SU-DHL-6 (cell line): ENCODE results near the gene SRSF1.

ENCODE experiments used
- H2AFZ ChIP-seq: fragments of 200-600 bp; sonication (generic); 2 replicates; pipeline ENCODE4 v1.6.1; 2014; ENCODE audit warnings: low read depth, mild to moderate bottlenecking, moderate library complexity, mixed read lengths, antibody characterized with exemption, low read length; ENCODE audit not compliant: severe bottlenecking
- H3F3A ChIP-seq: fragments of 200-600 bp; shearing (Covaris generic); 2 replicates; pipeline ENCODE4 v1.6.0; 2016; ENCODE audit warnings: antibody characterized with exemption, mild to moderate bottlenecking; ENCODE audit not compliant: insufficient read depth
- H3K27ac ChIP-seq: fragments of 200-600 bp; sonication (generic); 2 replicates; pipeline ENCODE4 v1.5.1; 2016; ENCODE audit warnings: low read depth, mild to moderate bottlenecking, low read length, moderate library complexity, mixed read lengths
- H3K27me3 ChIP-seq: fragments of 200-600 bp; sonication (generic), shearing (Covaris generic); 2 replicates; pipeline ENCODE4 v1.6.0; 2014; ENCODE audit warnings: mild to moderate bottlenecking, low read length
- H3K36me3 ChIP-seq: fragments of 200-600 bp; sonication (generic); 2 replicates; pipeline ENCODE4 v1.6.1; 2014; ENCODE audit warnings: mild to moderate bottlenecking, low read length, mixed read lengths
- H3K4me2 ChIP-seq: fragments of 300-600, 200-600 bp; shearing (Covaris generic), sonication (generic); 2 replicates; pipeline ENCODE4 v1.6.0; 2014; ENCODE audit warnings: low read length, low read depth, mild to moderate bottlenecking; ENCODE audit not compliant: poor library complexity, severe bottlenecking
- H3K4me3 ChIP-seq: fragments of 200-600 bp; sonication (generic); 2 replicates; pipeline ENCODE4 v1.5.1; 2014; ENCODE audit warnings: antibody characterized with exemption, low read length, mild to moderate bottlenecking, mixed read lengths; ENCODE audit not compliant: insufficient read depth, poor library complexity, severe bottlenecking
- H3K79me2 ChIP-seq: fragments of 200-600 bp; sonication (generic); 2 replicates; pipeline ENCODE4 v1.6.1; 2014; ENCODE audit warnings: mild to moderate bottlenecking, low read length, moderate library complexity; ENCODE audit not compliant: insufficient read depth
- H3K9ac ChIP-seq: fragments of 200-600 bp; sonication (generic); 2 replicates; pipeline ENCODE4 v1.7.0; 2014; ENCODE audit warnings: mild to moderate bottlenecking, low read length
- H3K9me2 ChIP-seq: fragments of 200-600 bp; sonication (generic); replicated peaks from 2 replicates; pipeline ENCODE4 v1.6.1; 2014; ENCODE audit warnings: low read length; ENCODE audit not compliant: insufficient read depth
- H3K9me3 ChIP-seq: fragments of 200-600 bp; sonication (generic); 2 replicates; pipeline ENCODE4 v1.6.1; 2014; ENCODE audit warnings: low read length, mixed read lengths; ENCODE audit not compliant: insufficient read depth
- H4K20me1 ChIP-seq: fragments of 200-600 bp; sonication (generic); 2 replicates; pipeline ENCODE4 v1.6.1; 2014; ENCODE audit warnings: low read depth, mild to moderate bottlenecking, antibody characterized with exemption, low read length, moderate library complexity, mixed read lengths
- EZH2phosphoT487 ChIP-seq: fragments of 200-600 bp; sonication (generic), shearing (Covaris generic); conservative IDR thresholded peaks from 2 replicates; pipeline ENCODE4 v1.6.1; 2018; ENCODE audit warnings: mild to moderate bottlenecking, antibody characterized with exemption, low read length, moderate library complexity, mixed read lengths
- TF ChIP-seq, protein P1 (sequence below): fragments of 200-600 bp; sonication (generic); IDR thresholded peaks from one replicate; pipeline ENCODE4 v1.5.1; 2017; ENCODE audit warnings: antibody characterized with exemption, mild to moderate bottlenecking, low read length, moderate library complexity; ENCODE audit not compliant: insufficient read depth, poor library complexity, severe bottlenecking

Gene SRSF1

DNA sequence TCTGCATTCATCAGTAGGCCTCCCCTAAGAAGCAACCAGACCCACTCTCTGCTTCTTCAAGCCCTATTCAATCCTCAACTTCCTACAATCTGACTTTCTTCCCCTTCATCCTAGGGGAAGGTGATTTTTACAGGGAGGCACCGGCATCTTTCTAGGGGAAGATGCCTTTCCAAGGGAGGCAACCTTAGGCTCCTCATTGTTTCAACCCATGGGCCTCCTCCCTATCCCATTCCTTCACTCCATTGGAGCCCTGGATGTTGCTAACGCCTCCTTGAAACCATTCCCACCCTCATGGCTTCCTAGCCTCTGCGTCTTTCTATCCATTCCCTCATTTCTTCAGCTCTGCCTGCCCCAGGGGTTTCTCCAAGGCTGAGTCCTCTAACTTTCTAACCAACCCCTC is 49.2 kb downstream of the SRSF1 start:
- H3K9me2 ChIP-seq = no peaks in the 10 kb centered on the region
- H3F3A ChIP-seq = no peaks in the 10 kb centered on the region
- H3K36me3 ChIP-seq = no peaks in the 10 kb centered on the region
- H3K27ac ChIP-seq = no peak overlapping the region
- H4K20me1 ChIP-seq = no peaks in the 10 kb centered on the region
- no peak overlapping the region for H3K4me2 ChIP-seq
- H3K9me3 ChIP-seq = no peaks in the 10 kb centered on the region
- H3K27me3 ChIP-seq = no peaks in the 10 kb centered on the region
- TF ChIP-seq, protein P1, sequence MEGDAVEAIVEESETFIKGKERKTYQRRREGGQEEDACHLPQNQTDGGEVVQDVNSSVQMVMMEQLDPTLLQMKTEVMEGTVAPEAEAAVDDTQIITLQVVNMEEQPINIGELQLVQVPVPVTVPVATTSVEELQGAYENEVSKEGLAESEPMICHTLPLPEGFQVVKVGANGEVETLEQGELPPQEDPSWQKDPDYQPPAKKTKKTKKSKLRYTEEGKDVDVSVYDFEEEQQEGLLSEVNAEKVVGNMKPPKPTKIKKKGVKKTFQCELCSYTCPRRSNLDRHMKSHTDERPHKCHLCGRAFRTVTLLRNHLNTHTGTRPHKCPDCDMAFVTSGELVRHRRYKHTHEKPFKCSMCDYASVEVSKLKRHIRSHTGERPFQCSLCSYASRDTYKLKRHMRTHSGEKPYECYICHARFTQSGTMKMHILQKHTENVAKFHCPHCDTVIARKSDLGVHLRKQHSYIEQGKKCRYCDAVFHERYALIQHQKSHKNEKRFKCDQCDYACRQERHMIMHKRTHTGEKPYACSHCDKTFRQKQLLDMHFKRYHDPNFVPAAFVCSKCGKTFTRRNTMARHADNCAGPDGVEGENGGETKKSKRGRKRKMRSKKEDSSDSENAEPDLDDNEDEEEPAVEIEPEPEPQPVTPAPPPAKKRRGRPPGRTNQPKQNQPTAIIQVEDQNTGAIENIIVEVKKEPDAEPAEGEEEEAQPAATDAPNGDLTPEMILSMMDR = no peak
- no peak for TF ChIP-seq EZH2phosphoT487
- H3K4me3 ChIP-seq = no peak overlapping the region
- no peak overlapping the region for H2AFZ ChIP-seq
- no peak overlapping the region for H3K9ac ChIP-seq
- H3K79me2 ChIP-seq = no peaks in the 10 kb centered on the region

DNA sequence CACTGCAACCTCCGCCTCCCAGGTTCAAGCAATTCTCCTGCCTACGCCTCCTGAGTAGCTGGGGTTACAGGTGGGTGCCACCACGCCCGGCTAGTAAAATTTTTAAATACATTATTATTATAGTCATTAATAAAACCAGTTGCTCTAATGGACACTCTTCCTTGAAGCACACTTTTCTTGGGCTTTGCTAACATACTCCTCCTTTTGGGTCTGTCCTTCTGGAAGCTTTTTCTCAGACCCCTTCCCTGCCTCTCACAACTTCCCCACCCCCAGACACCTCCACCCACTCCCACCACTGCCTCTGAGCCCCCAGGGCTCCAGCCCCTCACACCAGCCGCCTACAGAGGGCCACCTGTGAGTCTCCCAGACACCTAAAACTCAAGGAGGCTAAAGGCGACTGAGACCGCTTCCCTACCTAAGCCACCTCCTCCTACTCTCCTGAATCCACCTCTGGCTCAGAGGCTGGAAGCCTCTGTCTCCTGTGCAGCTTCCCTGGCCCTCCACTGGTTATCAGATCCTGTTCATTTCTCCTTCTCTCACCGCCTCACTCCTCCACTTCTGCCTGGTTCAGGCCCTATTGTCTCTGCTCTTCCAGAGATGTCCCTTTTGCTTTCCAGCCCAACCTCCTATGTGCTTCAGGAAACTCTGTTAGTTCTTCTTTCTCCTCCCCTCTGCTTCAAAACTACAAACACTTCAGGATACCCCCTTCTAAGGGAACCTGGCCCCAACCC is 49.8 kb downstream of the SRSF1 start:
- Histone ChIP-seq H3K36me3 (no peaks in the 10 kb centered on the region), H2AFZ (no peak overlapping the region), H3F3A (no peaks in the 10 kb centered on the region), H4K20me1 (no peaks in the 10 kb centered on the region), H3K9me2 (no peaks in the 10 kb centered on the region), H3K9me3 (no peaks in the 10 kb centered on the region), H3K4me3 (no peak overlapping the region), H3K27ac (no peak overlapping the region), H3K79me2 (no peaks in the 10 kb centered on the region), H3K27me3 (no peaks in the 10 kb centered on the region), H3K4me2 (no peak overlapping the region), H3K9ac (no peak overlapping the region)
- no peak for TF ChIP-seq EZH2phosphoT487
- TF ChIP-seq, protein P1 = no peak

DNA sequence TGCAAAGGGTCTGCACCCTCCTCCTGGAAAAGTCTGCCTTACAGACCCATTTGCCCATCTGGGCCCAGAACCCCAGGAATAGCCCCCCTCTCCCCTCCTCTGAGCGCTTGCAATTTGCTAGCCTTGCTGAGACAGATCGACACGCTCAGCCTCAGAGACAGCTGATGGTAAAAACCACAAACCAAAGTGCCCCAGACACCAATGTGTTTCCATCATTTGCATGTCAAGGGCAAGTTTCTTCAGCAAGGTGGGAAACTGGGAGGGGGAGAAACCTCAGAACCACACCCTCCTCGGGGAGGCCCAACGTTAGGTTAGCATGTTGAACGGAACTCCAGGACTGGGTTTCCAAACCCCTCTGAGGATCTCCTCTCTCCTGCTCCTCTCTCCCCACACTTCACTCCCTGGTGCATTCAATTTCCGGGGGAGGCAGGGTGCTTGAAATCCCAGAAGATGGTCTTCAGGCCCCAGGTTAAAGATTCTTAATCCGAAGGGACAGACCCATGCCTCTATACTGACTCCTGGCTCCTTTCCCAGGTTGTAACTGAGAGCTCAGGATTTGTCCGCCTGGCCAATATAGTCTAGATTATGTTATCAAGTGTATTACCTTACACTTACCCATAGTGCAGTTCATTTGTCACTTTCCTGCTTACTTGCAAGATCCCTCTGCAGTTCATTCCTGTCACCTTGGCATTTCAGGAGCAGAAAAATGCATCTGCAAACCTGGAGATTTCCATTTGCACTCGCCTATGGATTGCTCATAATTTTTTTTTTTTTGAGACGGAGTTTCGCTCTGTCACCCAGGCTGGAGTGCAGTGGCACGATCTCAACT is 50.5 kb downstream of the SRSF1 start:
- Histone ChIP-seq H3K36me3 (no peaks in the 10 kb centered on the region), H3K27me3 (no peaks in the 10 kb centered on the region), H2AFZ (no peak overlapping the region), H3K9me3 (no peaks in the 10 kb centered on the region), H3K27ac (no peak overlapping the region), H3K9ac (no peak overlapping the region), H4K20me1 (no peaks in the 10 kb centered on the region), H3K9me2 (no peaks in the 10 kb centered on the region), H3K4me2 (peak overlapping the region; percentile 45), H3K4me3 (no peak overlapping the region), H3K79me2 (no peaks in the 10 kb centered on the region), H3F3A (no peaks in the 10 kb centered on the region)
- TF ChIP-seq EZH2phosphoT487 = no peak
